CD4-positive, alpha-beta T cell treated with Interleukin-1 beta for 1 hour (primary cell): Measurements from ENCODE around the gene BCL2L13.
A peak's percentile ranks its signal among the peaks of the same experiment; 100 is the strongest.
"Not testable (repeated sequence)": the region's sequence is repeated elsewhere in the genome, so short reads cannot be mapped to it uniquely, and the experiment has no call there.

Experiments used
- DNase-seq, 2 donors: peaks; one replicate each; pipeline ENCODE4 v3.0.0-alpha.2; 2020 to 2022

BCL2L13 gene

DNA sequence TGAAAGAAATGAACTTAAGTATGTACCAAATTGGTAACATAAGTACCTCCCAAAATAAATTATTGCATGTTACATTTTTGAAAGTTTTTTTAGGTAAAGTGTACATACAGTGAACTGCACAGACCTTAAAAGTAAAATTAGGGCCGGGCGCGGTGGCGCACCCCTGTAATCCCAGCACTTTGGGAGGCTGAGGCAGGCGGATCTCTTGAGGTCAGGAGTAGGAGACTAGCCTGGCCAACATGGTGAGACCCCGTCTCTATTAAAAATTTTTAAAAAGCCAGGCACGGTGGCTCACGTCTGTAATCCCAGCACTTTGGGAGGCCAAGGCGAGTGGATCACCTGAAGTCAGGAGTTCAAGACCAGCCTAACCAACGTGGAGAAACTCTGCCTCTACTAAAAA, 1.7 kb upstream of the BCL2L13 start:
- not testable (repeated sequence) for DNase-seq

DNA sequence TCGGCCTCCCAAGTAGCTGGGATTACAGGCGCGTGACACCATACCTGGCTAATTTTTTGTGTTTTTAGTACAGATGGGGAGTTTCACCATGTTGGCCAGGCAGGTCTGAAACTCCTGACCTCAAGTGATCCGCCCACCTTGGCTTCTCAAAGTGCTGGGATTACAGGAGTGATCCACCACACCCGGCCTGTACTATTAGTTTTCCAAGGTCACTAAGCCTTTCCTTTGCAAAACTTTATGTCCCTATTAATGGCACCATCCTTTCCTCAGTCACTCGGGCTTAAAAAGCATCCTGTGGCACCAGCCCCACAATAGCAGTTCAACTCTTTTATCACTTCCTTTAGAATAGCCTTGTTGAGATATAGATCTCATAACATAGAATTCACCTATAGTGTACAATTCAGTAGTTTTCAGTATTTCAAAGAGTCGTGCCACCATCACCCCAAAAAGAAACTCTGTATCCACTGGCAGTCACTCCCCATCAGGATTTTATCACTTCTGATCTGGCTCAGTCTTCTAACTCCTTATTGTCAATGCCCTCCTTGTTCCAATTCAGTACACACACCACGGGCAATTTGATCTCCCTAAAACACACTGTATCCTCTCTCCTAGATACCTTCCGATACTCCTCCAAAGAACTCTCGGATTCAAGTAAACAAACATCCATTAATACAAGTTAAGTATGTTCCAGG, 921 bp upstream of the BCL2L13 start:
- DNase-seq = no peak

GRCh38 chr22:17638182-17638431, 450 bp upstream of the BCL2L13 start:
- DNase-seq = no peak

DNA sequence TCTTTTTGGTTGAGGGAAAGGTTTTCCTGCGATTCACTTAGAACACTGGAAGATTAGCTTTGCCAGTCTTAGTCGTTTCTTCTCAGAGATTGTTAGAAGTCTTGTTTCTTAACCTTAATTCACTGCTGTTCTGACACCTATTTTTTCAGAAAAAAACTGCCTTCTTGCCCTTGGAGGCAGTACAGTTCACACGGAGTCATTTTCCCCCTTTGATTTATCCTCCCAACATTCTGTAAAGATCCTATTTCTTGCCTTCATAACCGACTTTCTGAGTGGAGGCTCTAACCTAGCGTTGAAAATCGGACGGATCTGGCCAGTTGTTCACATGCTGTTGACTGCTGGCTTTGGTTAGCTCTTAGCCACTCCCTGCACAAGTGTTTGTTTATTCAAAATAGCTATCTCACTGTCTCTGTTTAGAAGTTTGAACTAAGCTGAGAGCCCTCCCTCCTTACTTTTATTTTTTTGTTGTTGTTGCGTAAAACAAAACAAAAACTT, 737 bp downstream of the BCL2L13 start:
- DNase-seq = peak; percentile 10 to 38

- no peak for DNase-seq
Measured at GRCh38 chr22:17641269-17641668, 2.7 kb downstream of the BCL2L13 start.

DNA sequence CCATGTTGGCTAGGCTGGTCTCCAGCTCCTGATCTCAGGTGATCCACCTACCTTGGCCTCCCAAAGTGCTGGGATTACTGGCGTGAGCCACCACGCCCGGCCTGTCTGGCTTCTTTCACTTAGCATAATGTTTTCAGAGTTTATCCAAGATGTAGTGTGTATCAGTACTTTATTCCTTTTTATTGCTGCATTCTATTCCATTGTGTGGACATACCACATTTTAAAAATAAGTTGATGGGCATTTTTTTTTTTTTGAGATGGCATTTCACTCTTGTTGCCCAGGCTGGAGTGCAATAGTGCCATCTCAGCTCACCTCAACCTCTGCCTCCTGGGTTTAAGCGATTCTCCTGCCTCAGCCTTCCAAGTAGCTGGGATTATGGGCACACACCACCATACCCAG, 3.8 kb downstream of the BCL2L13 start:
- DNase-seq = not testable (repeated sequence)

DNA sequence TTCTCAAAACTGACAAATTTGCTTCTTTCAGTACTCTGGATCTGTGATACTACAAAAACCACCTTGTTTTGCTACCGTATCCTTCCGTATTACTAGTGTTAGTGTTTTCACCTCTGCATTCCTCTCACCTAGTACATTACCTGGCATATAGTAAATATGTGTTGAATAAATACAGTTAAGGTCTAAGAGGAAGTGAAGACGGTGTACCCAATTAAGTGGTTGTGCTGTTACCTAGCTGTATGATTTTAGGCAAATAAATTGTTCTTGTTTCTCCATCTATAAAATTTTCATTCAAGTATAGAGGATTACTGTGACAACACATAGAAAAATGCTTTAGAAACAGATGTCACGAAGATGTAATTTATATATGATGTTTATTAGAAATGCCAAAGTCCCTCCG, 8.9 kb downstream of the BCL2L13 start:
- no peak for DNase-seq

GRCh38 chr22:17647991-17648390, 9.4 kb downstream of the BCL2L13 start:
- DNase-seq = no peak

DNA sequence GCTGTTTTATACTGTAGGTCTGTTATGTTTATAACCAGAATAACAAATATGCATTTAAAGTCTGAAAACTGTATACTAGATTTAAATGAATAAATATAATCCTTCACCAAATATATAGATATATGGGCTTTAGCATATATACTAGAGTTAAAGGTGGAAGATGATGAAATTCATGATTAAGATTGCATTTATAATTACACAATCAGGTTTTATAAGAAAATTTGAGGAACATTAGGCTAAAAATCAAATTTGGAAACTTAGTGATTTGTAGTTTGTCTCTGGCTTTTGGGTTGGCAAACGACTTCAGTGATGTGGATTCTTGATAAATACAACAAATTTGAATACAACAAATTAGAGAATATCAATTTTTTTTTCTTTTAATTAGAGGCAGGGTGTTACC, 10.0 kb downstream of the BCL2L13 start:
- no peak for DNase-seq

GRCh38 chr22:17655289-17655688, 16.7 kb downstream of the BCL2L13 start:
- peak in 1 of 2 donors; percentile 33 for DNase-seq

DNA sequence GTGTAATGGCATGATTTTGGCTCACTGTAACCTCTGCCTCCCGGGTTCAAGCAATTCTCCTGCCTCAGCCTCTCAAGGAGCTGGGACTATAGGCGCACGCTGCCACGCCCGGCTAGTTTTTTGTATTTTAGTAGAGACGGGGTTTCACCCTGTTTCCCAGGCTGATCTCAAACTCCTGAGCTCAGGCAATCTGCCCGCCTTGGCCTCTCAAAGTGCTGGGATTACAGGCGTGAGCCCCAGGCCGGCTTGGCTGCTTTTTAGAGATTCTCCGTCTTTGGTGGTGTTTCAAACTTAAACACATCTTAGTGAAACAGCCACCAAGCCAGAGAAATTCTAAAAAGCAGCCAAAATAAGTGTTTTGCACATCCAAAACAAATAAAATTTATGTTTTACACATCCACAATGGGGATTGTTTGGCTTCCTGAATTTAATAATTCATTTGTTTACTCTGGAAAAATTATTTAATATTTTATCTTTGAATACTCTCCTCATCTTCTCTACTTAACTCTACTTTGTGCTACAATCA, 18.4 kb downstream of the BCL2L13 start:
- no peak for DNase-seq

DNA sequence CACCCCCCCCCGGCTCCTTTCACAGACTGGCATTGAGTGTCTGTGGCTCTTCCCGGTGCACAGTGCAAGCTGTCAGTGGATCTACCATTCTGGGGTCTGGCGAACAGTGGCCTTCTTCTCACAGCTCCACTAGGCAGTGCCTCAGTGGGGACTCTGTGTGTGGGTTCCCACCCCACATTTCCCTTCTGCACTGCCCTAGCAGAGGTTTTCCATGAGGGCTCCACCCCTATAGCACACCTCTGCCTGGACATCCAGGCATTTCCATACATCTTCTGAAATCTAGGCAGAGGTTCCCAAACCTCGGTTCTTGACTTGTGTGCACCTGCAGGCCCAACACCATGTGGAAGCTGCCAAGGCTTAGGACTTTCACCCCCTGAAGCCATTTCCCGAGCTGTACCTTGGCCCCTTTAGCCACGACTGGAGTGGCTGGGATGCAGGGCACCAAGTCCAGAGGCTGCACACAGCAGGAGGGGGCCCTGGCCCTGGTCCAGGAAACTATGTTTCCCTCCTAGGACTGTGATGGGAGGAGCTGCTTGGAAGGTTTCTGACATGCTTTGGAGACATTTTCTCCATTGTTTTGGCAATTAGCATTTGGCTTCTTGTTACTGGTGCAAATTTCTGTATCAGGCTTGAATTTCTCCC, 26.0 kb downstream of the BCL2L13 start:
- DNase-seq = no peak

GRCh38 chr22:17665248-17665647, 26.7 kb downstream of the BCL2L13 start:
- no peak for DNase-seq

DNA sequence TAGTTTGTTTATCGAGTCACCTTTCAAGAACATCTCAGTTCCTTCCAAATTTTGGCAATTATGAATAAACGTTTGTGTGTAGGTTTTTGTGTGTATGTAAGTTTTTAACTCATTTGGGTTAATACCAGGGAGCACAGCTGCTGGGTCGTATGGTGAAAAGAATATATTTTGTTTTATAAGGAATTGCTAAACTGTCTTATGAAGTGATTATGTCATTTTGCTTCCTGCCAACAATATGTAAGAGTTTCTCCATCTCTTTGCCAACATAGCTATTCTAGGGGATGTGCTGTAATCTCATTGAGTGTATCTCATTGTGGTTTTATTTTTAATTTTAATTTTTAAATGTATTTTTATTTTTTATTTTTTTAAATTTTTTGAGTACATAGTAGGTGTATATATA, 27.3 kb downstream of the BCL2L13 start:
- no peak for DNase-seq

- not testable (repeated sequence) for DNase-seq
Measured at GRCh38 chr22:17671521-17672092, 33.0 kb downstream of the BCL2L13 start.

GRCh38 chr22:17672417-17672991, 33.9 kb downstream of the BCL2L13 start:
- no peak for DNase-seq

DNA sequence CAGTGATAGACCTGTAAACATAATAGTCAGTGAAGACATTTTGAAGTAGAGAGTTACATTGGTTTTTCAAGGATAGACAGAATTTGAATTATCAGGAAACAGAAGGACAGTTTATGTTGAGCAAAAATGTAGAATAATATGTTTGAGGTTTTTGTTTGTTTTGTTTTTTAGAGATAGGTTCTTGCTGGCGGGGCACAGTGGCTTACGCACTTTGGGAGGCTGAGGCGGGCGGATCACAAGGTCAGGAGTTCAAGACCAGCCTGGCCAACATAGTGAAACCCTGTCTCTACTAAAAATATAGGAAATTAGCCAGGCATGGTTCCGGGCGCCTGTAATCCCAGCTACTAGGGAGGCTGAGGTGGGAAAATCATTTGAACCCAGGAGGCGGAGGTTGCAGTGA, 35.6 kb downstream of the BCL2L13 start:
- DNase-seq = no peak

GRCh38 chr22:17675584-17675983, 37.0 kb downstream of the BCL2L13 start:
- no peak for DNase-seq

GRCh38 chr22:17678817-17679385, 40.3 kb downstream of the BCL2L13 start:
- no peak for DNase-seq

DNA sequence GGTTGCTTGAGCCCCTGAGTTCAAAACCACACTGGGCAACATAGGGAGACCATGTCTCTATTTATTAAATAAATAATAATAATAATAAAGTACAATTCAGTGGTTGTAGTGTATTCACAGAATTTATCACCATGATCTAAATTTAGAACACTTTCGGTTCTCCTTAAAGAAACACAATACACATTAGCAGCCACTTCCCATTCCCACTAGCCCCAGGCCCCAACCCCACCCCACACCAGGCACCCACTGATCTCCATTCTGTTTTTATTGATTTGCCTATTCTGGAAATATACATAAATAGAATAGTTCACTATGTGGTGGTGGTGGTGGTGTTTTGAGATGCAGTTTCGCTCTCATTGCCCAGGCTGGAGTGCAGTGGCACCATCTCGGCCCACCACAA, 45.7 kb downstream of the BCL2L13 start:
- DNase-seq = no peak

- DNase-seq = no peak
Measured at GRCh38 chr22:17692841-17693240, 54.3 kb downstream of the BCL2L13 start.

DNA sequence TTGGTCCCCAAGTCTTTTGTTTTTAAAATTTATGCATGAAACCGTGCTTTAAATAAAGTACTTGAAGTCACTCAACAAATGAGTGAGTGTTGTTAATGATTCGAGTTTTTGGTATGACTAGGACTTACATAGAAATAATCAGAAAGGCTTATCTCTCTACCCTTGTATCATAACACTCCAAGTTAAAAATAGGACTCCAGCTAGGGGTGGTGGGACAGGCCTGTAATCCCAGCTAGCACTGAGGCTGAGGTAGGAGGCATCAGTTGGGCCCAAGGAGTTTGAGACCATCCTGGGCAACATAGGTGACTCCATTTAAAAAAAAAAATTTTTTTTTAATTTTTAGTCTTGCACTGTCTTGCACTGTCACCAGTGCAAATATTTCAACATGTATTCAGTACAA, 55.6 kb downstream of the BCL2L13 start:
- no peak for DNase-seq

GRCh38 chr22:17694752-17695151, 56.2 kb downstream of the BCL2L13 start:
- DNase-seq = no peak

DNA sequence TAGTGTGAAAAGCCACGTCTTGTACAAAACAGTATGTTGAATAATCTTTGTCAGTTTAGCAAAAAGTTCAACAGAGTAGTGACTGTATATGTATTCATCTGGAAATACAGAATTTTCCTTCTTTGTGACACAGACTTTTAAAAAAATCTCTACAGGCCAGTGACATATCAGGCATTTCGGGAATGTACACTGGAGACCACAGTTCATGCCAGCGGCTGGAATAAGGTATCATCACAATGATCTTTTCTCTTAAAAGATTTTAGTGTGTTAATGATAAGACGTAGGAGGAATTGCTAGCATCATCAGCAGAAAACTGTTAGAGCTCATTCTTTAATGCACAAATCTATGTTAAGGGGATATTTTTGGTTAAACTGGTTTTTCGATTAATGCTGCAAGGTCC, 57.4 kb downstream of the BCL2L13 start:
- DNase-seq = no peak
